GM12891 (cell line): ENCODE measurements around the gene NXN.

ENCODE experiments used
- POLR2A ChIP-seq: IDR thresholded peaks from 2 replicates; pipeline ENCODE4 v1.6.1; 2011; ENCODE audit warnings: low read depth, low read length, control low read depth
- POLR2AphosphoS5 ChIP-seq: IDR thresholded peaks from 2 replicates; pipeline ENCODE4 v1.6.1; 2011; ENCODE audit warnings: low read depth, low read length, control low read depth
- POU2F2 ChIP-seq: IDR thresholded peaks from 2 replicates; pipeline ENCODE4 v1.6.1; 2011; ENCODE audit warnings: low read depth, mild to moderate bottlenecking, control low read depth, low read length, moderate library complexity
- SPI1 ChIP-seq: IDR thresholded peaks from 2 replicates; pipeline ENCODE4 v1.6.1; 2011; ENCODE audit warnings: low read depth, low read length, control low read depth
- TAF1 ChIP-seq: IDR thresholded peaks from 2 replicates; pipeline ENCODE4 v1.6.1; 2011; ENCODE audit warnings: low read depth, low read length, control low read depth

DNA sequence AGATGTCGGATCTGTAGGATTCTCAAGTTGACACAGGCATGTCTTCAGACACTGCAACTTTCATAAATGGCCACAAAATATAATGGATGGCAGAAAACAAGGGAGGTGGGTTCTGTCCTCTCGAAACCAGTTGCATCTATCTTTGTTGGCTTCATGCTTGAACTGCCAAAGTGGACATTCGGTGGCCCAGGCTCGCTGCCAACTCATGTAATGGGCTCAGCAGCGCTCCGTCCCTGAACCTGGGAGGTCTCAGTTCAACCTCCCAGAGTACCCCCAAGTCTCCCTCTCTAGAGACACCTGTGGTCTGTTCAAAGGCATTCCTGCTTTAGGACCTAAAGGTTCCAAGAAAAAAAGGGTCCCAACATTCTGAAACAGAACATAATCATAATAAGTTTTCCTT is 71.9 kb downstream of the NXN start:
- TF ChIP-seq POU2F2 (no peak), POLR2A (no peak), POLR2AphosphoS5 (no peak), SPI1 (no peak), TAF1 (no peak)
